Motor neuron (in vitro differentiated cells): Measurements from ENCODE around the gene ZNHIT1. TPM values are rescaled to one million over a fixed set of nuclear protein-coding genes. Genes with fewer than 3 reads are reported as not detected.
A peak's percentile ranks its signal among the peaks of the same experiment; 100 is the strongest.
"Not testable (repeated sequence)": the region's sequence is repeated elsewhere in the genome, so short reads cannot be mapped to it uniquely, and the experiment has no call there.

ENCODE experiments used
- ATAC-seq, 8 experiments: fragments of 200-7000 bp; cut with Tn5 transposase; replicated peaks in 6 of 8; 2 replicates each; pipeline ENCODE4 v1.8.0; 2021; ENCODE audit warnings: mild to moderate bottlenecking in 8 of 8, moderate library complexity in 8 of 8
- H3K27ac ChIP-seq, 2 donors: fragments of 250-450 bp; sonication (Bioruptor Pico); 2 replicates each; pipeline ENCODE4 v1.9.0; 2021; ENCODE audit warnings: antibody characterized with exemption in 2 of 2, mild to moderate bottlenecking in 2 of 2, moderate library complexity in 1 of 2
- H3K4me1 ChIP-seq, 2 donors: fragments of 250-450 bp; sonication (Bioruptor Pico); replicated peaks in 1 of 2; 2 replicates each; pipeline ENCODE4 v1.6.1; 2021; ENCODE audit warnings: antibody characterized with exemption in 2 of 2, mild to moderate bottlenecking in 2 of 2, moderate library complexity in 1 of 2
- H3K4me3 ChIP-seq, 5 donors: fragments of 250-450 bp; sonication (Bioruptor Pico); 2 replicates each; pipeline ENCODE4 v1.9.0; 2021; ENCODE audit warnings: antibody characterized with exemption in 5 of 5, mild to moderate bottlenecking in 5 of 5, moderate library complexity in 4 of 5
- WGBS, 10 experiments: fragments of 450-650 bp; shearing (Covaris generic); methylation state at CpG; one replicate each; pipeline ENCODE4 v1.0.0; 2022; 5-methylcytosine and 5-hydroxymethylcytosine counted together
- in situ Hi-C, 9 experiments: fragments of 400-800 bp; cut with MboI; loops; one replicate each; pipeline ENCODE4 v1.15.0; 2021; ENCODE audit warnings: low sequenced_read_pairs in 9 of 9, low pct_unique_long_range_greater_than_20kb in 2 of 9; ENCODE audit not compliant: unreplicated experiment in 9 of 9
- total RNA-seq, 8 experiments: library from RNA; unstranded; fragments of 300-600 nt; gene quantifications; 2 replicates each; pipeline versions ENCODE4 v1.2.3 to v1.2.4, GENCODE V29; 2022

The ZNHIT1 gene
- total RNA-seq, 8 experiments from 2014 or later = 73.6 to 132 (median 97.9) TPM

DNA sequence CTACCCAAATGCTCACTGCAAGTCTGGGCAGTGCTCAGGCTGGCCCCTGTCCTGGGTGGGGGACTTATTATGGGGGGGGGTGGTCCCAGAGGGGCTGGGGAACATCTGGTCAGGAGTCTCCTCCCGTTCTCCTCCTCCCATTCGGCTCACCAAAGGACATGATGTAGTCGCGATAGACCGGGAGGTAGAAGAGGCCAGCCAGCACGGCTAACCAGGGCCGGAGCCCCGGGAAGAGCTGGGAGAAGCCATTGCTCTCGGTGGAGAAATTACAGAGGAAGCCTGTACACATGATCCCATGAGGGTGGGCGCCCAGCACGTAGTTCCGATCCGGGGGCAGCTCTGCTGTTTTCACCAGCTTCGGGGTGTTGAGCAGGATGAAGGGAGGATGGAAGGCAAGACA, 19.5 kb upstream of the ZNHIT1 start:
- H3K27ac ChIP-seq = no peak overlapping the region
- peaks cover 0 to 15% of the 10 kb centered on the region in 2 donors for H3K4me1 ChIP-seq
- WGBS, 10 experiments = 87 to 95% methylated on average over 3 to 4 of the region's 14 CpGs; no CpG with 5 or more reads in 8 of the 10 experiments
- no peak for ATAC-seq
- in situ Hi-C loops = loop anchor here in 1 of 9 experiments (25.0 kb wide), 1 partner anchor 311 kb away; the partner anchor contains the start of genes ACHE, SRRT and UFSP1
- no peak overlapping the region for H3K4me3 ChIP-seq

DNA sequence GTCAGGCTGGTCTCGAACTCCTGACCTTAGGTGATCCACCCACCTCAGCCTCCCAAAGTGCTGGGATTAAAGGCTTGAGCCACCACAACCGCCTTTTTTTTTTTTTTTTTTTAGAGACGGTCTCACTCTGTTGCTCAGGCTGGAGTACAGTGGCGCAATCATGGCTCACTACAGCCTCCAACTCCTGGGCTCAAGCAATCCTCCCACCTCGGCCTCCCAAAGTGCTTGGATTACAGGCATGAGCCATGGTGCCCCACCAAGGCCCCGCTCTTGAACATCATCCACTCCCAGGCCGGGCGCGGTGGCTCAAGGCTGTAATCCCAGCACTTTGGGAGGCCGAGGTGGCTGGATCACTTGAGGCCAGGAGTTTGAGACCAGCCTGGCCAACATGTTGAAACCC, 18.4 kb upstream of the ZNHIT1 start:
- 67 to 100% (median 85%) methylated on average over 1 to 5 of the region's 10 CpGs; no CpG with 5 or more reads in 5 of the 10 experiments for WGBS, 10 experiments
- ATAC-seq, H3K27ac ChIP-seq, H3K4me3 ChIP-seq: not testable (repeated sequence)
- in situ Hi-C loops = loop anchor here in 1 of 9 experiments (25.0 kb wide), 1 partner anchor 312 kb away; the partner anchor contains the start of genes ACHE, SRRT and UFSP1
- peaks cover 0 to 15% of the 10 kb centered on the region in 2 donors for H3K4me1 ChIP-seq

DNA sequence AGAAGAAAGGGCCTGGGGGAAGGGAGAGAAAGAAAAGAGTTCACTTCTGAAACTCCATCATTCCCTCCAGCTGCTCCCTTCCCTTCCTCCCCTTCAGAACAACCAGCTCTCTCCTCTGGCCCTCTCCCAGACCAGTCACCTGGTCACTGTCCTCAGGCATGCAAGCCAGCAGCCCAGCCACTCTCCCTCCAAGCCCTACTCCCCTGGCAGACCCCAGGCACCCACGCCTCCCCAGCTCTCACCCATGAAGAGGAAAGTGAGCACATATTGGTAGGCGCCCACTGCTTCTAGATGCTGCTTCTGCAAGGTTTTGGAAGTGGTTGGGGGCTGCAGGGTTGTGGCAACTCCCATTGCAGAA, 17.5 kb upstream of the ZNHIT1 start:
- no CpG with 5 or more reads among the region's 2 CpGs for WGBS, 10 experiments
- H3K4me3 ChIP-seq = no peak overlapping the region
- ATAC-seq = no peak
- H3K4me1 ChIP-seq = peaks cover 0 to 15% of the 10 kb centered on the region in 2 donors
- H3K27ac ChIP-seq = no peak overlapping the region
- in situ Hi-C loops = no loop called here

DNA sequence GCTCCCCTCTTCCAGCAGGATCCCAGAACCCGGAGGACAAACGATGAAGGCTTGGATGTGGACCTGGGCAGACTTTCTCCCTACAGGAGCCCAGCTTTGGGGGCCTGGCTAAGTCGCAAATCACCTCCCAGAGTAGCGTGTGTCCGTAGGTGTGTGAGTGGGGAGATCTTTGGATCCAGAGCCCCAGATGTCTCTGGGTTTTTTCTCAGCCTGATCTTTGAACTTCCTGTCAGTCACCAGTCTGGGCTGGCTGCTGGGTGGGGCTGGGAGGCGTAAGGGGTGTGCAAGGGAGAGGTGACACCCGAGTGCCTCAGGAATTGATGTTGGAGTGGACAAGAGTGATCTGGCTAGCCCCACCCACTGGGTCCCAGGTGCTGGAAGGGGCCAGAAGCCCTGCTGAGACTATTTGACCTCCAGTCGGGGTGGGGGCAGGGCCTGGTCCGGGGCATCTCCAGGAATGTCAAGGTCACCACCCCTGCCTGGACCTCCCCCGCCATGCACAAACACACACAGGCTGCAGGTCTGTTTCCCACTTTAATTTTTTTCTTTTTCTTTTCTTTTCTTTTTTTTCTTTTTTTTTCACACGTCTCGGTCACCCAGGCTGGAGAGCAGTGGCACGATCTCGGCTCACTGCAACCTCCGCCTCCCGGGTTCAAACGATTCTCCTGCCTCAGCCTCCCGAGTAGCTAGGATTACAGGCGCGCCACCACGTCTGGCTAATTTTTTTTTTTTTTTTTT, 16.9 kb upstream of the ZNHIT1 start, which contains the start of gene MOGAT3:
MOGAT3 (minus strand) TSS at position 175 of the 738 bp plus-strand sequence. CDS start 182 bp downstream, outside the sequence.
- Histone ChIP-seq H3K4me1 (peaks cover 0 to 15% of the 10 kb centered on the region in 2 donors), H3K4me3 (no peak within 1 kb of the TSS), H3K27ac (no peak within 1 kb of the TSS)
- in situ Hi-C loops = no loop called here
- ATAC-seq = peak in 3 of 8 experiments; percentile 29 to 46 (median 37)
- WGBS, 10 experiments = 19 to 67% (median 49%) methylated on average over 2 to 17 of the region's 21 CpGs; no CpG with 5 or more reads in 1 of the 10 experiments

DNA sequence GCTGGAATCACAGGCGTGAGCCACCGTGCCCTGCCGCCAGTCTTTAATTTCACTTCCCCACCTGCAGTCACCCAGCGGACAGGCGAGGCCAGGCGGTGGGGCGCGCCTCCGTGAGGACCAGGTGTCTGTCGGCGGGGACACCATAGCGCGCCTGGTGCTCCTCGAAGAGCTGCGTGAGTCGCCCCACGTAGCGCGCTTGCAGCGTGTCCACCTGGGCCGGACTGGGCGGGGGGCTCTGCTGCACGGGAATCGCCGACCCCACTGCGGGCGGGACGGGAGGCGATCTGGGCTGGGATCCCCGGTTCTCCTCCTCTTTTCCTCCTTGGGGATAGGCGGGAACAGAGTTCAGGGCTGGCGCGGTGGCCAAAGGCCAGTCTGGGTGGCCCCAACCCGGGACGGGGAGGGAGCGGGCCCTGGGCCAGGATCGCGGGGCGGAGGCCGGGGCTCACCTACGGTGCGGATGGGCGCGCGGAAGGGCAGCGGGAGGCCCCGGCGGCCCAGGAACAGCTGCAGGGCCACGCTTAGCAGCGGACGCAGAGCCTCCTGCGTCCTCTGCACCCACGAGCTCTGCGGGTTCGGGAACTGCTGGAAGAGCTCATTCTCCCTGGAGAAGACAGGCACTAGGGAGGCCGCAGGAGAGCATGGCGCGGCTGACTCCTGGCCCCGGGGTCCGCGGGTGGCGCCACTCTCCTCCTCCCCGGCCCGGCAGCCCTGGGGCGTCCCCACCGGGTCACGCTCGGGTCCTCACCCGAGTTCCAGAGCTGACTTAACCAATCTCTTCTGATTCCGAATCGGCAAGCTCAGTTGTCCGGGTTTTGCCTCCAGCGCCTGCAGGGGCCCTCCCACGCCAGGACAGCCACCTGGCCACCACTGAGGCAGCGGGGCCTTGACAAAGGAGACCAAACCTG, 16.0 kb upstream of the ZNHIT1 start:
- in situ Hi-C loops = no loop called here
- H3K4me1 ChIP-seq = peaks cover 0 to 15% of the 10 kb centered on the region in 2 donors
- H3K4me3 ChIP-seq = no peak overlapping the region
- no peak overlapping the region for H3K27ac ChIP-seq
- ATAC-seq = peak in 6 of 8 experiments; percentile 14 to 65 (median 40)
- 0 to 90% (median 29%) methylated on average over 1 to 8 of the region's 75 CpGs; no CpG with 5 or more reads in 4 of the 10 experiments for WGBS, 10 experiments

DNA sequence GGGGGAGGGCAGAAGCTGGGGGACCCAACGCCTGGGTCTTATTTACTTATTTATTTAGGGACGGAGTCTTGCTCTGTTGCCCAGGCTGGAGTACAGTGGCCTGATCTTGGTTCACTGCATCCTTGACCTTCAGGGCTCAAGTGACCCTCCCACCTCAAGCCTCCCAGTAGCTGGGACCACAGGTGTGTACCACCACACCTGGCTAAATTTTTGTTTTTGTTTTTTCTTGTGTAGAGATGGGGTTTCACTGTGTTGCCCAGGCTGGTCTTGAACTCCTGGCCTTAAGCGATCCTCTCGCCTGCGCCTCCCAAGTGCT, 15.4 kb upstream of the ZNHIT1 start:
- ATAC-seq = no peak
- H3K4me1 ChIP-seq = peaks cover 0 to 15% of the 10 kb centered on the region in 2 donors
- in situ Hi-C loops = no loop called here
- 20 to 100% (median 60%) methylated on average over 1 to 3 of the region's 5 CpGs; no CpG with 5 or more reads in 5 of the 10 experiments for WGBS, 10 experiments
- no peak overlapping the region for H3K27ac ChIP-seq
- no peak overlapping the region for H3K4me3 ChIP-seq

DNA sequence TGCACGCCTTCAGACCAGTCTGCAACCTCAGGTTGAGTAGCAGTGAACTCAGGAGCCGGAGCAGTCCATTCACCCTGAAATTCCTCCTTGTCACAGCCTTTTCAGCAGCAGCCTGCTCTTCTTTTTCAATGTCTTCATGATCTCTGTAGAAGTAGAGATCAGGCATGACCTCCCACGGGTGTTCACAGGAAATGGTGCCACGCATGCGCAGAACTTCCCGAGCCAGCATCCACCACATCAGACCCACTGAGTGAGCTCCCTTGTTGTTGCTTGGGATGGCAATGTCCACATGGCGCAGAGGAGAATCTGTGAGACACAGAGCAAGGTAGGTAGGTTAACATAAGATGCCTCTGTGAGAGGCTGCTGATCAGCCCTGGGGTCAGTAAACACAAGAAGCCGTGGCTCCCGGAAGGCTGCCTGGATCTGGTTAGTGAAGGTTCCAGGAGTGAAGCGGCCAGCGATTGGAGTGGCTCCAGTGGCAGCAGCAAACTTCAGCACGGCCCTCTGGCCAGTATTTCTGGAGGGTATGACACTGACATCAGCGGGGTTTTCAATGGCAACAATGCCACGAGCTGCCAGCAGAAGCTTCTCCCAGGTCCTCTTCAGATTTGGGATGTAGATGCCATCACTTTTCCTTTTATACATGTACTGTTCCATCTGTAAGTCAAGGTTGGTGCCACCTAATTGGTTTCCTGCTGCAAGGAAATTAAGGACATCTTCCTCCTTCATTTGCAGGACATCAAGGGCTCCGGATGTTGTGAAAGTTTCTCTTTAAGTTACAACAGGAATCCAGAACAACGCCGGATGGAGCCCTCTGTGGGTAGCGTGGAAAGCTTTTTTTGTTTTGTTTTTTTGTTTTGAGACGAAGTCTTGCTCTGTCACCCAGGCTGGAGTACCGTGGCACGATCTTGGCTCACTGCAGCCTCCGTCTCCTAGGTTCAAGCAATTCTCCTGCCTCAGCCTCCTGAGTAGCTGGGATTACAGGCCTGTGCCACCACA, 13.9 kb upstream of the ZNHIT1 start:
- H3K4me3 ChIP-seq, in situ Hi-C loops, ATAC-seq, H3K27ac ChIP-seq: not testable (repeated sequence)
- 21 to 100% (median 64%) methylated on average over 1 to 9 of the region's 22 CpGs for WGBS, 10 experiments
- peaks cover 0 to 15% of the 10 kb centered on the region in 2 donors for H3K4me1 ChIP-seq

DNA sequence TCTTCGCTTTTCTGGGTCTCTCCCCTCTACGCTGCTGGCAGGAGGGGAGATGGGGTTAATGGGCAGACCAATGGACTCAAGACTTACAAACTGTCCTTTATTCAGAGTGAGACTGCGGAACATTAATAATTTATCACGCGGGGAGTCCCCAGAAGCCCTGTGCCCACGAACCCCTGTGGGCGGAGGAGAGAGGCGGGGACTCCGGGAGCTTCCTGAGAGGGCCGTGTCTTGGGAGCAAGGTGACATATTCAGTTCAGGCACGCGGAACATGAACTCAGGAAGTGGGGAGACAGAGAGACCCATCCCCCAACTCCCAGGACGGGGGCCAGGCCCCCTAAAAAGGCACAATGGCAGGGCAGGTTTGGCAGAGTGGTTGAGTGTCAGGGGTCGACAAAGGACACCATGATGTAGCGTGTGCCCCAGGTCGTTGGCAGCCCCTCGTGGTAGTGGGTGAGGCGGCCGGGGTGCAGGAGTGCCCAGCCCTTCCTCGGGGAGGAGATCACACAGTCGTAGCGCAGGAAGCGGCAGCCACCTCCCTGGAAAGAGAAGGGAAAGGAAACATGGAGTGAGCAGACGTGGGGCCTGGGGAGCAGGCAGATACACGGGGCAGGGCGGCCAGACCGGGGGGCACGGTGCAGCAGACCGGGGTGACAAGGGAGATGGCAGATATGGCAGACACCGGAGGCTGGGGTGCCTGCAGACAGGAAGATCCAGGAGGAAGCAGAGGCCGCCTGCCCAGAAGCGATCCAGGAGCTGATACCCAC, 11.9 kb upstream of the ZNHIT1 start:
- in situ Hi-C loops = no loop called here
- 50 to 100% (median 80%) methylated on average over 1 to 10 of the region's 32 CpGs; no CpG with 5 or more reads in 3 of the 10 experiments for WGBS, 10 experiments
- ATAC-seq = no peak

DNA sequence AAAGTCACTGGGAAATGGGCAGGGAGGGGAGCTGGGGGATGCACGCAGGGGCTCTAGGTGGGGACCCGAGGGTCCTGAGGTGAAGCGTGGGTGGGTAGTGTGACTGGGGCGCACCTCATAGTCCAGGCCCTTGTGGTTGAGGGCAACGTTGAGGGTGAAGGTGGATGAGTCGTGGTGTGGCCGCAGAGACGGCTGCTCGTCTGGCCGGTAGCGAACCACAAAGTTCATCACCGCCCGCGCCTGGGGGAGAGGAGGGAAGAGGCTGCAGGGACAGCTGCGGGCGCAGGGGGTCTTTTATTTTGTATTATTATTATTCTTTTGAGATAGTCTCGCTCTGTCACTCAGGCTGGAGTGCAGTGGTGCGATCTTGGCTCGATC, 11.3 kb upstream of the ZNHIT1 start:
- in situ Hi-C loops = no loop called here
- Histone ChIP-seq H3K4me1 (peaks cover 0 to 5% of the 10 kb centered on the region in 2 donors), H3K27ac (no peak overlapping the region), H3K4me3 (no peak overlapping the region)
- 100% methylated on average over 2 of the region's 19 CpGs; no CpG with 5 or more reads in 8 of the 10 experiments for WGBS, 10 experiments
- ATAC-seq = peak in 1 of 8 experiments; percentile 15

More for the DNA sequence above, 11.9 kb upstream of the ZNHIT1 start:
- H3K27ac ChIP-seq = no peak overlapping the region
- peaks cover 0 to 8% of the 10 kb centered on the region in 2 donors for H3K4me1 ChIP-seq
- H3K4me3 ChIP-seq = no peak overlapping the region

DNA sequence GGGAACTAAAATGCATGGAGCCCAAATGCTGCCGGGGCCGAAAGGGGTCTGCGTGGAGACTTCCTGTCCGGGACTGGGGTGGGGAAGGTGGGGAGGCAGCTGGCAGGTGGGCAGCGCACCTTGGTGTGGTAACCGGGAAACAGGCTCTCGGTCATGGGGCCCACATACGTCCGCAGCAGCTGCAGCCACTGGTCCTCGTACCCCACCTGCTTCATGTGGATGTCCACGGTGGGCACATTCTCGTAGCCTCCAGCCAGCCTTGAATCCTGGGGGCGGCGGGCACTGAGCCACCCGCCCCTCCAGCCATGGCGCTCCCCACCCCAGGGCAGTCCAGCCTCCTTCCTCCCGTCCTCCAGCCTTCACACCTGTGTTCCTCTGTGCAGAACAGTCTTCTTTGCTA, 10.5 kb upstream of the ZNHIT1 start:
- no peak for ATAC-seq
- WGBS, 10 experiments = 80% methylated on average over 1 of the region's 17 CpGs; no CpG with 5 or more reads in 9 of the 10 experiments
- in situ Hi-C loops = no loop called here

DNA sequence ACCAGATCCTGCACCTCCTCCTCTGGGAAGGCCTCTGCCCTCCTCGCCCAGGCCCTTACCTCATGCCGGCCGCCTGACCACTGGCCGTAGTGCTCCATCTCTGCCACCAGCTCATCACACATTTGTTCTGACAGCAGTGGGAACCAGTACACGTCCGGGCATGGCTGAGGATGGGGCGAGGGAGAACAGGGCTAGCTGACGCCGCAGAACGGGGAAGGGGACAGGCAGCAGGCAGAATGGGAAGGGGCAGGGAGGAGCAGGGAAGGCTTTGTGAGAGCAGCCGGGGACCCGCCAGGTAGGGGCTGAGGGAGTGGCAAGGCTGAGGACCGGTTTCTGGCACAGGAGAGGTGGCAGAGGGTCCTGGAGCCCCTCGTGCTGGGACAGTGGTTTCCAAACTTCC, 9.2 kb upstream of the ZNHIT1 start:
- Histone ChIP-seq H3K4me3 (no peak overlapping the region), H3K27ac (no peak overlapping the region), H3K4me1 (no peaks in the 10 kb centered on the region)
- 58 to 100% (median 97%) methylated on average over 1 to 7 of the region's 14 CpGs; no CpG with 5 or more reads in 6 of the 10 experiments for WGBS, 10 experiments
- in situ Hi-C loops = no loop called here
- ATAC-seq = no peak

More for the DNA sequence above, 10.5 kb upstream of the ZNHIT1 start:
- Histone ChIP-seq H3K4me3 (no peak overlapping the region), H3K27ac (no peak overlapping the region), H3K4me1 (no peaks in the 10 kb centered on the region)
